GM12878 (cell line): ENCODE data around the gene ASAP3. TPM values are rescaled to one million over a fixed set of nuclear protein-coding genes. Genes with fewer than 3 reads are reported as not detected.

Experiments
- ATAC-seq: fragments of 200-7000 bp; cut with Tn5 transposase; 3 replicates; pipeline ENCODE4 v1.9.1; 2020; ENCODE audit warnings: mild to moderate bottlenecking, moderate library complexity
- Bru-seq: library from RNA; stranded (reverse); fragments of 400-500 nt; gene quantifications from one replicate; lab custom pipeline; 2021; lab: Mats Ljungman, UMichigan
- BruChase-seq, 2 experiments: library from RNA; stranded (reverse); fragments of 400-500 nt; gene quantifications; one replicate each; lab custom pipeline; 2021; lab: Mats Ljungman, UMichigan
- BruUV-seq: library from RNA; stranded (reverse); fragments of 400-500 nt; replicated peaks from 2 replicates; lab custom pipeline; 2021; lab: Mats Ljungman, UMichigan
- CTCF ChIA-PET: fragments of 300-600 bp; sonication (Branson Sonifier 250); formaldehyde crosslinking; extraction: SDS; loops from one replicate; lab custom pipeline; 2021; ENCODE audit warnings: inconsistent platforms; lab: Yijun Ruan, JAX
- POLR2A ChIA-PET: fragments of 350-600 bp; formaldehyde crosslinking; extraction: SDS; loops from one replicate; lab custom pipeline; 2021; ENCODE audit warnings: inconsistent platforms; lab: Charles Lee
- RAD21 ChIA-PET: fragments of 300-600 bp; sonication (Branson Sonifier 250); formaldehyde crosslinking; loops from one replicate; lab custom pipeline; 2023; ENCODE audit warnings: antibody characterized with exemption; ENCODE audit not compliant: unreplicated experiment; lab: Charles Lee
- SMC1A ChIA-PET: fragments of 300-600 bp; sonication (Branson Sonifier 250); formaldehyde crosslinking; loops from one replicate; lab custom pipeline; 2023; ENCODE audit not compliant: unreplicated experiment, uncharacterized antibody; lab: Charles Lee
- DNase-seq: peaks from one replicate; pipeline ENCODE4 v3.0.0-alpha.2; 2011; ENCODE audit warnings: low read depth, low spot score
- FAIRE-seq: peaks from 3 replicates; lab custom pipeline; 2011; peaks lifted over from hg19 to GRCh38; lab: Jason Lieb, UNC
- H2AFZ ChIP-seq: 2 replicates; pipeline ENCODE4 v1.6.0; 2011; ENCODE audit warnings: low read depth, low read length, control low read depth; ENCODE audit not compliant: control insufficient read depth
- H3K27ac ChIP-seq: 2 replicates; pipeline ENCODE4 v1.5.1; 2011; ENCODE audit warnings: control low read depth; ENCODE audit not compliant: control insufficient read depth, insufficient read depth
- H3K27me3 ChIP-seq, 2 experiments: replicated peaks in 1 of 2; 2 replicates each; pipeline versions ENCODE4 v1.6.0 to v1.6.1; 2011; ENCODE audit warnings: low read length in 1 of 2; ENCODE audit not compliant: control insufficient read depth in 2 of 2, insufficient read depth in 2 of 2
- H3K36me3 ChIP-seq, 2 experiments: 2 replicates each; pipeline ENCODE4 v1.5.1; 2011; ENCODE audit warnings: low read length in 1 of 2; ENCODE audit not compliant: control insufficient read depth in 2 of 2, insufficient read depth in 2 of 2
- H3K4me1 ChIP-seq: 2 replicates; pipeline ENCODE4 v1.6.1; 2011; ENCODE audit warnings: mild to moderate bottlenecking, low read length, moderate library complexity, mixed read lengths; ENCODE audit not compliant: control insufficient read depth, insufficient read depth
- H3K4me2 ChIP-seq: 2 replicates; pipeline ENCODE4 v1.6.0; 2011; ENCODE audit warnings: control low read depth; ENCODE audit not compliant: control insufficient read depth, insufficient read depth
- H3K4me3 ChIP-seq: fragments of 200-600 bp; sonication (generic); 2 replicates; pipeline ENCODE4 v1.5.1; 2016
- H3K79me2 ChIP-seq: 2 replicates; pipeline ENCODE4 v1.6.0; 2011; ENCODE audit warnings: low read length; ENCODE audit not compliant: control insufficient read depth, insufficient read depth
- H3K9ac ChIP-seq: 2 replicates; pipeline ENCODE4 v1.8.0; 2011; ENCODE audit warnings: low read length, control low read depth, mixed read lengths; ENCODE audit not compliant: control insufficient read depth, insufficient read depth
- H3K9me3 ChIP-seq: replicated peaks from 3 replicates; pipeline ENCODE4 v1.5.1; 2011; ENCODE audit warnings: mild to moderate bottlenecking, low read length; ENCODE audit not compliant: control insufficient read depth, insufficient read depth
- H4K20me1 ChIP-seq: 2 replicates; pipeline ENCODE4 v1.6.0; 2011; ENCODE audit not compliant: control insufficient read depth, insufficient read depth
- BCL11A ChIP-seq: IDR thresholded peaks from 2 replicates; pipeline ENCODE4 v1.6.1; 2011; ENCODE audit warnings: low read depth, low read length
- CTCF ChIP-seq, 3 experiments: IDR thresholded peaks in 2 of 3; conservative IDR thresholded peaks in 1 of 3; 2 replicates each; pipeline ENCODE4 v1.5.1; 2011; ENCODE audit warnings: low read depth in 3 of 3, low read length in 3 of 3, mild to moderate bottlenecking in 3 of 3, control low read depth in 2 of 3, moderate library complexity in 2 of 3, inconsistent platforms in 1 of 3, mixed read lengths in 1 of 3; ENCODE audit not compliant: control insufficient read depth in 2 of 3, insufficient read depth in 1 of 3; ENCODE audit errors: extremely low read depth in 1 of 3
- WGBS: methylation state at CpG from one replicate; pipeline ENCODE4 v1.1.6; 2016; ENCODE audit warnings: low lambda C conversion rate; ENCODE audit not compliant: insufficient replicate concordance, insufficient coverage; ENCODE audit errors: missing lambda C conversion rate; 5-methylcytosine and 5-hydroxymethylcytosine counted together
- in situ Hi-C: fragments of 300-500 bp; cut with MboI; formaldehyde crosslinking; loops from 9 replicates; pipeline ENCODE4 v1.14.3; 2018; ENCODE audit warnings: mixed read lengths
- intact Hi-C: fragments of 100-400 bp; cut with micrococcal nuclease; formaldehyde crosslinking; loops from one replicate; pipeline ENCODE4 v1.14.2; 2022; ENCODE audit not compliant: unreplicated experiment
- long read RNA-seq, 2 experiments: library from polyadenylated mRNA; unstranded; transcript quantifications; one replicate each; pipeline ENCODE4 v2.0.0, GENCODE V29; 2019 to 2020
- polyA minus RNA-seq, 3 experiments: library from RNA; depleted of rRNA, polyadenylated mRNA; stranded (reverse); fragments of >200 nt; gene quantifications; 2 replicates each; pipeline ENCODE4 v1.2.3, GENCODE V29; 2011
- polyA plus RNA-seq, 11 experiments: library from polyadenylated mRNA; depleted of rRNA in 4 of 11; unstranded in 6 of 11; stranded (reverse) in 5 of 11; fragments of >200 nt; fragmentation: Nextera tagmentation in 4 of 11; fragmentation: Illumina TruSeq in 1 of 11; extraction: Ambion mirVana in 4 of 11; extraction: Trizol in 1 of 11; gene quantifications; 1 replicate in 1 of 11; 2 replicates in 10 of 11; pipeline versions ENCODE4 v1.2.1 to v1.2.3, GENCODE V29; 2011 to 2016; ENCODE audit warnings: inconsistent platforms in 2 of 11, missing spikeins in 2 of 11, low read depth in 1 of 11
- total RNA-seq, 4 experiments: library from RNA; depleted of rRNA in 3 of 4; stranded (reverse); fragments of >200 nt in 3 of 4; fragmentation: Illumina TruSeq in 1 of 4; extraction: Trizol in 1 of 4; gene quantifications; 2 replicates each; pipeline versions ENCODE4 v1.2.1 to v1.2.3, GENCODE V29; 2013 to 2021

ASAP3 gene
- not detected in 2 replicates for total RNA-seq (2013; cell fraction: nucleolus; rRNA removed)
- 0.44 and 0.56 TPM in 2 replicates for total RNA-seq (2014; rRNA removed)
- 0.13 and 0.18 TPM in 2 replicates for total RNA-seq (2014; rRNA removed; fragmentation: Illumina TruSeq; extraction: Trizol)
- total RNA-seq (2021): 0.66 and 0.92 TPM in 2 replicates
- polyA plus RNA-seq (2011; ENCODE audit: low read depth): not detected
- polyA plus RNA-seq (2011; rRNA removed): 0.04 TPM in 1 of 2 replicates, not detected in the other
- polyA plus RNA-seq (2011; cell fraction: cytosol; rRNA removed): 0.03 TPM in 2 replicates
- polyA plus RNA-seq (2011; cell fraction: nucleus; rRNA removed): 0.24 and 0.29 TPM in 2 replicates
- polyA plus RNA-seq (2012): not detected in 2 replicates
- 0.34 and 0.76 TPM in 2 replicates for polyA plus RNA-seq (2014; fragmentation: Illumina TruSeq; extraction: Trizol)
- polyA plus RNA-seq (2014; fragmentation: Nextera tagmentation; extraction: Ambion mirVana): under 1 TPM in 1 of 2 experiments, not detected in 1; 0.07 TPM
- polyA plus RNA-seq (2014; rRNA removed): 0.44 and 0.65 TPM in 2 replicates
- polyA plus RNA-seq (2016; fragmentation: Nextera tagmentation; extraction: Ambion mirVana): under 1 TPM; 0.33 to 0.34 TPM
- not detected in 2 replicates for polyA minus RNA-seq (2011; rRNA and poly(A)+ RNA removed)
- not detected in 2 replicates for polyA minus RNA-seq (2011; cell fraction: cytosol; rRNA and poly(A)+ RNA removed)
- not detected in 2 replicates for polyA minus RNA-seq (2011; cell fraction: nucleus; rRNA and poly(A)+ RNA removed)
- percentile 14 among the genes with signal in this experiment for Bru-seq, nascent RNA
- BruChase-seq, experiment 1, labeled RNA remaining after a 6-hour chase: percentile 11 among the genes with signal in this experiment
- BruChase-seq, experiment 2, labeled RNA remaining after a 2-hour chase: percentile 16 among the genes with signal in this experiment
- long read RNA-seq, experiment 1: 0 reads
- long read RNA-seq, experiment 2: 0 reads

GRCh38 chr1:23483321-23484252 is at the start of gene ASAP3:
TSS of gene ASAP3 (minus strand) at chr1:23484179. CDS start at chr1:23484133, 46 bp downstream.
- WGBS: 4% methylated on average over 63 of the region's 84 CpGs
- Histone ChIP-seq H3K27me3 (peaks cover 6 to 14% of the 10 kb centered on the region in 2 experiments), H3K4me2 (peak within 1 kb of the TSS; percentile 66)
- TF ChIP-seq CTCF (IDR thresholded peaks at IDR 0.05 in 2 of 3, conservative IDR thresholded peaks at IDR 0.05 in 1 of 3; ENCODE audit: control insufficient read depth in 2 of 3, extremely low read depth in 1 of 3, insufficient read depth in 1 of 3, low read depth in 3 of 3, low read length in 3 of 3): 0 out of 6 replicates have a peak, but pooled peaks of 1 of the 3 experiments have one; percentile 12
- TF ChIP-seq BCL11A: no peak
- TF ChIP-seq, all 136 proteins: peak for 1
- DNase-seq: no peak
- H4K20me1 ChIP-seq: no peaks in the 10 kb centered on the region; the same call in 1 of the 2 replicates
- peaks cover 15% of the 10 kb centered on the region for H3K4me1 ChIP-seq
- ChIA-PET CTCF (interaction anchor here (0.7 to 1.0 kb wide), 2 partner anchors 14 to 188 kb away, joined by 4 to 6 read pairs; no protein-coding TSS in a partner anchor), SMC1A (interaction anchor here (2.0 kb wide), 1 partner anchor 13 kb away, joined by 9 read pairs; no protein-coding TSS in a partner anchor), POLR2A (no interaction called here), RAD21 (interaction anchor here (0.7 to 1.1 kb wide), 2 partner anchors 15 to 56 kb away, joined by 3 read pairs; no protein-coding TSS in a partner anchor)
- peak within 1 kb of the TSS; percentile 90 for H2AFZ ChIP-seq
- in situ Hi-C loops (no loop called here), intact Hi-C loops (no loop called here)
- H3K27ac ChIP-seq: no peak within 1 kb of the TSS
- no peaks in the 10 kb centered on the region for H3K9me3 ChIP-seq
- BruUV-seq: no TSS peak
- ATAC-seq: no peak; the same call in 1 of the 3 replicates
- no peaks in the 10 kb centered on the region for H3K36me3 ChIP-seq
- no peak for FAIRE-seq
- no peak within 1 kb of the TSS for H3K9ac ChIP-seq
- peak within 1 kb of the TSS; percentile 58; the same call in 1 of the 2 replicates for H3K4me3 ChIP-seq
- no peaks in the 10 kb centered on the region for H3K79me2 ChIP-seq
